B cell (primary cell): ENCODE data around the gene TMEM141.

Source experiments
- CTCF ChIP-seq: fragments of 200-600 bp; IDR thresholded peaks from one replicate; pipeline ENCODE4 v1.8.0; 2022; ENCODE audit warnings: antibody characterized with exemption, mild to moderate bottlenecking
- EZH2 ChIP-seq: IDR thresholded peaks from 2 replicates; pipeline ENCODE4 v1.6.1; 2012; ENCODE audit warnings: borderline replicate concordance, low read depth, mild to moderate bottlenecking, moderate library complexity, low read length; ENCODE audit not compliant: insufficient read depth, poor library complexity, severe bottlenecking

GRCh38 chr9:136799854-136800657 is 8.9 kb downstream of the TMEM141 start:
- no peak for TF ChIP-seq CTCF
- TF ChIP-seq EZH2, result no peak
